ENCODE data around the gene NXPH1. TPM values are rescaled to one million over a fixed set of nuclear protein-coding genes. Genes with fewer than 3 reads are reported as not detected.

NXPH1 gene
- total RNA-seq, 1 donor from 2014 or later: not detected

- Mint-ChIP-seq H3K36me3 (ENCODE audit: low read depth) (no peaks in the 10 kb centered on the region), H3K4me1 (ENCODE audit: low read depth) (no peaks in the 10 kb centered on the region), H3K27me3 (ENCODE audit: low read depth) (no peaks in the 10 kb centered on the region), H3K4me3 (ENCODE audit: low read depth) (no peak overlapping the region), H3K9me3 (no peaks in the 10 kb centered on the region), H3K27ac (no peak overlapping the region)
- DNase-seq (ENCODE audit: low spot score): no peak
- intact Hi-C loops (cut with micrococcal nuclease): no loop called here
Measured at GRCh38 chr7:8594115-8594514, 160.7 kb downstream of the NXPH1 start.

DNA sequence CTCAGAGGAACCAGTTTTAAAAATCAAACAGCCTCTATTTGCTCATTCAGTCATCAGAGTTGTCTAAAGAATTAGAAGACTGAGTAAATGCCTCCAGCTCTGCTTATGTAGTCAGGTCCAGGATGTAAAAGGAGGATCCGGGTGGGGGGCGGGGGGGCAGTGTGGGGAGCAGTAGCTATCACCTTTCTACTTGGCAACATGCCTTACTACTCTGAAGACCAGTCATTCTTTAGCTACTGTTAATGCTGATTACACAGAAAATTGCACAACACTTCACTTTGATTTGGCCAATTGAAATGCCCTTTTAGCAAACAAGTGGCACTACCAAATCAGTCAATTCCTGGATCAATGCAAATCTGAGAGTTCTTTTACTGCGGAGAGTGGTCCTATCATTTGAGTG, 164.2 kb downstream of the NXPH1 start:
- H3K9me3 Mint-ChIP-seq: no peaks in the 10 kb centered on the region
- no peak overlapping the region for H3K27ac Mint-ChIP-seq
- no peaks in the 10 kb centered on the region for H3K27me3 Mint-ChIP-seq (ENCODE audit: low read depth)
- no peak for DNase-seq (ENCODE audit: low spot score)
- H3K4me3 Mint-ChIP-seq (ENCODE audit: low read depth): no peak overlapping the region
- H3K4me1 Mint-ChIP-seq (ENCODE audit: low read depth): no peaks in the 10 kb centered on the region
- H3K36me3 Mint-ChIP-seq (ENCODE audit: low read depth): no peaks in the 10 kb centered on the region
- intact Hi-C loops (cut with micrococcal nuclease): no loop called here

- no peak for DNase-seq (ENCODE audit: low spot score)
- intact Hi-C loops (cut with micrococcal nuclease): no loop called here
Measured at GRCh38 chr7:8601121-8601520, 167.7 kb downstream of the NXPH1 start.

GRCh38 chr7:8605221-8605620, 171.8 kb downstream of the NXPH1 start:
- intact Hi-C loops (cut with micrococcal nuclease): no loop called here
- Mint-ChIP-seq H3K27ac (no peak overlapping the region), H3K27me3 (ENCODE audit: low read depth) (no peaks in the 10 kb centered on the region), H3K9me3 (no peaks in the 10 kb centered on the region), H3K4me3 (ENCODE audit: low read depth) (no peak overlapping the region), H3K36me3 (ENCODE audit: low read depth) (no peaks in the 10 kb centered on the region), H3K4me1 (ENCODE audit: low read depth) (no peaks in the 10 kb centered on the region)
- no peak for DNase-seq (ENCODE audit: low spot score)

More at GRCh38 chr7:8601121-8601520, 167.7 kb downstream of the NXPH1 start:
- Mint-ChIP-seq H3K4me3 (ENCODE audit: low read depth) (no peak overlapping the region), H3K9me3 (no peaks in the 10 kb centered on the region), H3K4me1 (ENCODE audit: low read depth) (no peaks in the 10 kb centered on the region), H3K27ac (no peak overlapping the region), H3K36me3 (ENCODE audit: low read depth) (no peaks in the 10 kb centered on the region), H3K27me3 (ENCODE audit: low read depth) (no peaks in the 10 kb centered on the region)

- Mint-ChIP-seq H3K9me3 (no peaks in the 10 kb centered on the region), H3K27me3 (ENCODE audit: low read depth) (no peaks in the 10 kb centered on the region), H3K27ac (no peak overlapping the region), H3K4me3 (ENCODE audit: low read depth) (no peak overlapping the region), H3K36me3 (ENCODE audit: low read depth) (no peaks in the 10 kb centered on the region), H3K4me1 (ENCODE audit: low read depth) (no peaks in the 10 kb centered on the region)
- intact Hi-C loops (cut with micrococcal nuclease): no loop called here
- DNase-seq (ENCODE audit: low spot score): no peak
Measured at GRCh38 chr7:8612584-8612983, 179.2 kb downstream of the NXPH1 start.

- no peaks in the 10 kb centered on the region for H3K36me3 Mint-ChIP-seq (ENCODE audit: low read depth)
- intact Hi-C loops (cut with micrococcal nuclease): no loop called here
- no peaks in the 10 kb centered on the region for H3K9me3 Mint-ChIP-seq
- no peaks in the 10 kb centered on the region for H3K27me3 Mint-ChIP-seq (ENCODE audit: low read depth)
- no peak for DNase-seq (ENCODE audit: low spot score)
- H3K4me1 Mint-ChIP-seq (ENCODE audit: low read depth): no peaks in the 10 kb centered on the region
- H3K27ac Mint-ChIP-seq: no peak overlapping the region
- no peak overlapping the region for H3K4me3 Mint-ChIP-seq (ENCODE audit: low read depth)
Measured at GRCh38 chr7:8613191-8613590, 179.8 kb downstream of the NXPH1 start.

GRCh38 chr7:8615019-8615418, 181.6 kb downstream of the NXPH1 start:
- no peaks in the 10 kb centered on the region for H3K36me3 Mint-ChIP-seq (ENCODE audit: low read depth)
- intact Hi-C loops (cut with micrococcal nuclease): no loop called here
- no peak overlapping the region for H3K27ac Mint-ChIP-seq
- no peaks in the 10 kb centered on the region for H3K4me1 Mint-ChIP-seq (ENCODE audit: low read depth)
- no peaks in the 10 kb centered on the region for H3K27me3 Mint-ChIP-seq (ENCODE audit: low read depth)
- H3K9me3 Mint-ChIP-seq: no peaks in the 10 kb centered on the region
- no peak overlapping the region for H3K4me3 Mint-ChIP-seq (ENCODE audit: low read depth)
- no peak for DNase-seq (ENCODE audit: low spot score)

- no peak for DNase-seq (ENCODE audit: low spot score)
- Mint-ChIP-seq H3K4me1 (ENCODE audit: low read depth) (no peaks in the 10 kb centered on the region), H3K4me3 (ENCODE audit: low read depth) (no peak overlapping the region), H3K9me3 (no peaks in the 10 kb centered on the region), H3K27me3 (ENCODE audit: low read depth) (no peaks in the 10 kb centered on the region), H3K27ac (no peak overlapping the region), H3K36me3 (ENCODE audit: low read depth) (no peaks in the 10 kb centered on the region)
- intact Hi-C loops (cut with micrococcal nuclease): no loop called here
Measured at GRCh38 chr7:8618441-8619070, 185.1 kb downstream of the NXPH1 start.

DNA sequence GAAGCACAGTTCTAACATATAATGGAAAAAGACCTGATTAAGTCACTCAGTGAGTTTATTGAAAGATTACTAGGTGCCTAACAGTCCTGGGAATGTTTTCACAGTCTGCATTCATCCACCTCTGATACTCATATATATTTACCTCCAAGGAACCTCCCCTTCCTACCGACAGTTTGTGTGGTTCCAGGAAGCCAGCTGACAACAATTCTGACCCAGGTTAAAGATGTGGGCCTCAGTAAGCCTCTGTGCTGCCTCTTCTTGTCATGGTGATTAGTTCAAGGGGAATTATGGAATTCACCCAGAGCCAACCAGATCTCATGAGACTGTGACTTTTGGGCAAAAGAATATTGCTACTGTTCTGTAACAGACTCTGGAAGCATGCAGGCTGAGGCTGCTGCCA, 186.8 kb downstream of the NXPH1 start:
- Mint-ChIP-seq H3K27me3 (ENCODE audit: low read depth) (no peaks in the 10 kb centered on the region), H3K4me1 (ENCODE audit: low read depth) (no peaks in the 10 kb centered on the region), H3K36me3 (ENCODE audit: low read depth) (no peaks in the 10 kb centered on the region), H3K27ac (no peak overlapping the region), H3K9me3 (no peaks in the 10 kb centered on the region), H3K4me3 (ENCODE audit: low read depth) (no peak overlapping the region)
- intact Hi-C loops (cut with micrococcal nuclease): no loop called here
- DNase-seq (ENCODE audit: low spot score): no peak

DNA sequence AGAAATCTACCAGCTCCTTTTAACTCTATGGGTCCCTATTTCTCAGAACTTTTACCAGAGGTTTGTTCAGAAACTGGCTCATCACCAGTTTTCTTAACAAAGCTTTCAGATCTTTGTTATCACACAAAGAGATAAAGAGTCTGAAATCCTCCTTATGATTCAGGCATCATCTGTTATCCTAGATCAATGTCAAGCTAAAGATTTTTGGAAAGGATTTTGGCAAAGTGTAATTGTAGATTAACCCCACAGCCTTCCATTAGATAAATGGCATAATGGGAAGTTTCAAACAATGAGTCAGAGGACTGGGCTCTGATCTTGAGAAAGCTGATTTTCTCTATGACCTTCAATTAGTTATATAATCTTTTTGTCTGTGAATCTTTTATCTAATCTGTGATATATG, 192.2 kb downstream of the NXPH1 start:
- DNase-seq (ENCODE audit: low spot score): no peak
- Mint-ChIP-seq H3K9me3 (no peaks in the 10 kb centered on the region), H3K36me3 (ENCODE audit: low read depth) (no peaks in the 10 kb centered on the region), H3K4me3 (ENCODE audit: low read depth) (no peak overlapping the region), H3K4me1 (ENCODE audit: low read depth) (no peaks in the 10 kb centered on the region), H3K27me3 (ENCODE audit: low read depth) (no peaks in the 10 kb centered on the region), H3K27ac (no peak overlapping the region)
- intact Hi-C loops (cut with micrococcal nuclease): no loop called here

DNA sequence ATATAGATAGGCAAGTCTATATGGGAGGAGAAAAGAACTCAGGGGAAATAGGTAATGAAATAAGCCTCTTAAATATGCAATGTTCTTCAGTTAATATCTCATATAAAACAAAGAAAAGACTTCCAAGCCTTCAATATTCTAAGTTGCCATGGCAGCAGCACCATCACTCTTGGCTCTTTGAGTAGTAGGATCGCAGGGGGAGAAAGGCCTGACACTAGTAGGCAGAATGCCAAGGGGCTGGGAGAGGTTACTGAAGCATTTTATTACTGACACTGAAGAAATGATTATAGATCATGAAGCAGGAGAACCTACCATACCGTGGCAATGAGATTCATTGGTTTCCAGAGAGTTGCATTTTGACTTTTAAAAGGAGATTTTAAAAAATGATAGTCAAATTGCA, 193.9 kb downstream of the NXPH1 start:
- intact Hi-C loops (cut with micrococcal nuclease): no loop called here
- H3K27me3 Mint-ChIP-seq (ENCODE audit: low read depth): no peaks in the 10 kb centered on the region
- H3K9me3 Mint-ChIP-seq: no peaks in the 10 kb centered on the region
- no peaks in the 10 kb centered on the region for H3K4me1 Mint-ChIP-seq (ENCODE audit: low read depth)
- no peak overlapping the region for H3K27ac Mint-ChIP-seq
- H3K4me3 Mint-ChIP-seq (ENCODE audit: low read depth): no peak overlapping the region
- DNase-seq (ENCODE audit: low spot score): no peak
- H3K36me3 Mint-ChIP-seq (ENCODE audit: low read depth): no peaks in the 10 kb centered on the region

- no peak overlapping the region for H3K4me3 Mint-ChIP-seq (ENCODE audit: low read depth)
- intact Hi-C loops (cut with micrococcal nuclease): no loop called here
- H3K9me3 Mint-ChIP-seq: peaks cover 2% of the 10 kb centered on the region
- no peaks in the 10 kb centered on the region for H3K36me3 Mint-ChIP-seq (ENCODE audit: low read depth)
- no peaks in the 10 kb centered on the region for H3K4me1 Mint-ChIP-seq (ENCODE audit: low read depth)
- no peaks in the 10 kb centered on the region for H3K27me3 Mint-ChIP-seq (ENCODE audit: low read depth)
- H3K27ac Mint-ChIP-seq: no peak overlapping the region
- no peak for DNase-seq (ENCODE audit: low spot score)
Measured at GRCh38 chr7:8628656-8629055, 195.2 kb downstream of the NXPH1 start.

DNA sequence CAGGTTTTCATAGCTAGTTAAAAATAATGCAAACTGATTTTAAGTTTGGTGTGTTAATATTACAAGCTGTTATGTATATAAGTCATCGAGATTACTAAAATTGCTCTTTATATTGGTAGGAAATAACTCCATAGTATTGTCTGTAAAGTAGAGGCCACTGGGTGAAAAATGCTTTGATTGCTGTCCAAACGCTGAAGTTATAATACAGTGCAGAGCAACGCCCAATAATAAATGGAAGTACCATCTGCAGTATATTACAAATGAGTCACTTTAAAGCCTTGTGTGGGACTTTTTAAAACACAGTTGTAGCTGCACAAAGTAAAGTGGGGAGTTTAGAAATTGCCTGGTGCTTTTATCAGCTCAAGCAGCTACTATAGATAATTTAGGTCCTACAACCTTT, 196.1 kb downstream of the NXPH1 start:
- intact Hi-C loops (cut with micrococcal nuclease): no loop called here
- Mint-ChIP-seq H3K4me3 (ENCODE audit: low read depth) (no peak overlapping the region), H3K4me1 (ENCODE audit: low read depth) (no peaks in the 10 kb centered on the region), H3K36me3 (ENCODE audit: low read depth) (no peaks in the 10 kb centered on the region), H3K27ac (no peak overlapping the region), H3K27me3 (ENCODE audit: low read depth) (no peaks in the 10 kb centered on the region), H3K9me3 (peaks cover 6% of the 10 kb centered on the region)
- DNase-seq (ENCODE audit: low spot score): no peak

DNA sequence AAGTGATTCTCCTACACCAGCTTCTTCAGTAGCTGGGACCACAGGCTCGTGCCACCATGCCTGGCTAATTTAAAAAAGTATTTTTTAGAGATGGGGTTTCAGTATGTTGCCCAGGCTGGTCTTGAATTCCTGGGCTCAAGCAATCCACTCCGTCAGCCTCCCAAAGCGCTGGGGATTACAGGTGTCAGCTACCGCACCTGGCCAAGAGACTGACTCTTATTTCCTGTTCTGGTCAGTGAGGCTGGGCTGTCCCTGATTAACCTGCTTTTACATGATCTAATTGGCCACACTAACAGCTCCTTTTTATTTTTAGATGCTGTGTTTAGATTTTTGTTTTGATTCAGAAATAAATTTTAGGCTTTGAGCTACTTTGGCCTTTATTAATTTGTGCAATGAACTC, 203.9 kb downstream of the NXPH1 start:
- Mint-ChIP-seq H3K27ac (no peak overlapping the region), H3K4me3 (ENCODE audit: low read depth) (no peak overlapping the region), H3K27me3 (ENCODE audit: low read depth) (no peaks in the 10 kb centered on the region), H3K4me1 (ENCODE audit: low read depth) (no peaks in the 10 kb centered on the region), H3K36me3 (ENCODE audit: low read depth) (no peaks in the 10 kb centered on the region), H3K9me3 (peaks cover 10% of the 10 kb centered on the region)
- intact Hi-C loops (cut with micrococcal nuclease): no loop called here
- no peak for DNase-seq (ENCODE audit: low spot score)
